Measurements from ENCODE around the gene ANKDD1B.

Gene ANKDD1B

DNA sequence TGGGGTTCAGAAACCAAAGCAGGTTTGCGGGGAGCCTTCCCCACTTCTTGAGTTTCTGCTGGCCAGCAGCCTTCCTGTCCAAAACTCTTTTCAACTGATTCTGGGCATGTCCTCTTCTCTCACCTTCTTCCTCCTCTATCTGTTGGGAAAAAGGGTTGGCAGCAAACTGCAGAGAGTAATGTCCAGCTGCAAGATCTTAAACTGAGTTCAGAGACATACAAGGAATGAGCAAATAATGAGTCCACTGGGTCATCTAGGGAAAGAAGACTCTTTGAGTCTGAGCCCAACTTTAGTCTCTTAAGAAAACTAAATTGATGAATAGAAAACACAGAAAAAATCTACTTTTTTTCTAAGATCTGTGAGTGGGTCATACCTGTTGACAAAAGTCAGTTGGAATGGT lies 16.5 kb downstream of the ANKDD1B start:
- no peak overlapping the region for H3K4me3 Mint-ChIP-seq
- no peak overlapping the region for H3K27ac Mint-ChIP-seq
- no peaks in the 10 kb centered on the region for H3K9me3 Mint-ChIP-seq
- no peaks in the 10 kb centered on the region for H3K4me1 Mint-ChIP-seq (ENCODE audit: low read depth)
- H3K36me3 Mint-ChIP-seq (ENCODE audit: low read depth), result no peaks in the 10 kb centered on the region
- H3K27me3 Mint-ChIP-seq (ENCODE audit: low read depth), result no peaks in the 10 kb centered on the region

DNA sequence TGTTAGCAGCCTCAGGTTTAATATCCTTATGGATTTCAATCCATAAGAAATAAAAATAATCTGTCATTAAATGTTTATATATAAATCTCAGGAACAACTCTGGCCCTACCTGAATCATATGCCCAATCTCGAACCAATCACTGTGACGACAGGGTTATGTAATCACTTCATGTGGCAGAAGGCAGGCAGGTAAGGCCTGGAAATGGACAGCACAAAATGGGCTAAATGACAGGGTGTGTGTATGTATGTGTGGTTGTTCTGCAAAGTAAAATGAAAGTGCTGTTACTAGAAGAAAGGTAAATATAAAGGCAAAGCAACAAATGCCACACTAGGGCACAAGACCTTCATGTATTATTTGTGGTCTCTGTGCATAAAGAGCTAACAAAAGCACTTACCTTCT lies 19.6 kb downstream of the ANKDD1B start:
- Mint-ChIP-seq H3K4me1 (ENCODE audit: low read depth) (no peaks in the 10 kb centered on the region), H3K27ac (no peak overlapping the region), H3K4me3 (no peak overlapping the region), H3K9me3 (peaks cover 4% of the 10 kb centered on the region), H3K27me3 (ENCODE audit: low read depth) (no peaks in the 10 kb centered on the region), H3K36me3 (ENCODE audit: low read depth) (no peaks in the 10 kb centered on the region)

DNA sequence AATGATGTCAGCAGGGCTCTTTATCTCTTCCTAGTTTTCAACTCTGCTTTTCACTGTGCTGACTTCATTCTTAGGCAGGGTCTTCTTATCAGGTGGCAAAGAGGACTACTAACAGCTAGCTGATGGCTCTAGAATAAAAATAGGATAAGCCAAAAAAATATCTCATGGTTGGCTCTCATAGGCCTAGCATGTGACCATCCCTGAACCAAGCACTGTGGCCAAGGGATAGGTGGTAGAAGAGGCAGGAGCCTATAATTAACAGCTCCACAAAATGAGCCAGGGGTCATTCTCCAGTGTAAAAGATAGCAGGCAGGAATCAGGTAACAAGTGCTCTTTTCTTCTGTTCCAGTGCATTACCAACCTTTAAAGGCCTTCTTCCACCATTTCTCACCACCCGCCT lies 21.1 kb downstream of the ANKDD1B start:
- Mint-ChIP-seq H3K27me3 (ENCODE audit: low read depth) (no peaks in the 10 kb centered on the region), H3K4me3 (no peak overlapping the region), H3K27ac (no peak overlapping the region), H3K36me3 (ENCODE audit: low read depth) (no peaks in the 10 kb centered on the region), H3K4me1 (ENCODE audit: low read depth) (no peaks in the 10 kb centered on the region), H3K9me3 (peaks cover 4% of the 10 kb centered on the region)

DNA sequence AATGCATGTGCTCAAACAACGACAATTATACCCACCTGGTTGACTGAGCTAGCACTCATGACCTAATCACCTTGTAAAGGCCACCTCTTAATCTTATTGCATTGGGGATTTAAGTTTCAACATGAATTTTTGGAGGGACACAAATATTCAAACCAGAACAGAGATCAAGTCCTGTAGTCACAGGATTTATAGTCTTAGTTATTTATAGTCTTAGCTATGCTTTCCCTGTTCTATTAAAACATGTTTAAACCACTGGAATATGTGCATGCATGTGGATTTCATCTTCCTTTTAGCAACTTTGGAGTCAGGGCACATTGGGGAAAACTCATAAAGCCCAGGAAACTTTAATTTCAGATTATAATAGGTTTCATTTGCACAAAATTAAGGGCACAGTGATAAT lies 26.7 kb downstream of the ANKDD1B start:
- peaks cover 4% of the 10 kb centered on the region for H3K9me3 Mint-ChIP-seq
- H3K36me3 Mint-ChIP-seq (ENCODE audit: low read depth), result no peaks in the 10 kb centered on the region
- no peaks in the 10 kb centered on the region for H3K27me3 Mint-ChIP-seq (ENCODE audit: low read depth)
- H3K4me1 Mint-ChIP-seq (ENCODE audit: low read depth), result no peaks in the 10 kb centered on the region
- no peak overlapping the region for H3K4me3 Mint-ChIP-seq
- no peak overlapping the region for H3K27ac Mint-ChIP-seq

DNA sequence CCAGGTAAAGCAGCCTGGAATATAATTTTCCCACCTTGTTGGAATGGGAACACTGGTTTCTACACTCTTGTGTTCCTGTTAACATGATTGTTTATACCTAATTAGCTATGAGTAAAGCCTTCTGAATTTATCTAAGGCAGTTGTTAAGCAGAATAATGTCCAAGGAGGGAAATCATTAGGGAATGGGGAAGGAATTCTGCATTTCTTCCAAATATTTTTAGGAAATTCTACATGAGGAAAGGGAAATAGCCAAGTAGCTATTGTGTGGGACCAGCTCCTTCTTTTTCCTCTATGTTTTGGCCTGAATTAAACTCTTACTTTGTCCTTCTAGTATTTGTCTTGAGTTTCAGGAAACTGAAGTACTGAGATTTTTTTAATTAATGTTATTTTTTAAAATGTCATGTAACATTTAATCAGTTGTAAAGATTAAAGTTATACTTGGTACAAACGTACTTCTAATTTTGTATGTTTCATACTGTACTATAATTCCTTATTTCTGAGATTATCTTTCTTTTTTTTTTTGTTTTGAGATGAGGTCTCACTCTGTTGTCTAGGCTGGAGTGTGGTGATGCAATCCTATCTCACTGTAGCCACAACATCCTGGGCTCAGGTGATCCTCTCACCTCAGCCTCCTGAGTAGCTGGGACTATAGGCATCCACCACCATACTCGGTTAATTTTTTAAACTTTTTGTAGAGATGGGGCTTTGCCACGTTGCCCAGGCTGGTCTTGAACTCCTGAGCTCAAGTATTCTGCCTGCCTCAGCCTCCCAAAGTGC lies 28.5 kb downstream of the ANKDD1B start:
- H3K4me3 Mint-ChIP-seq, result no peak overlapping the region
- H3K27me3 Mint-ChIP-seq (ENCODE audit: low read depth), result no peaks in the 10 kb centered on the region
- no peaks in the 10 kb centered on the region for H3K4me1 Mint-ChIP-seq (ENCODE audit: low read depth)
- H3K36me3 Mint-ChIP-seq (ENCODE audit: low read depth), result no peaks in the 10 kb centered on the region
- no peaks in the 10 kb centered on the region for H3K9me3 Mint-ChIP-seq
- H3K27ac Mint-ChIP-seq, result no peak overlapping the region

DNA sequence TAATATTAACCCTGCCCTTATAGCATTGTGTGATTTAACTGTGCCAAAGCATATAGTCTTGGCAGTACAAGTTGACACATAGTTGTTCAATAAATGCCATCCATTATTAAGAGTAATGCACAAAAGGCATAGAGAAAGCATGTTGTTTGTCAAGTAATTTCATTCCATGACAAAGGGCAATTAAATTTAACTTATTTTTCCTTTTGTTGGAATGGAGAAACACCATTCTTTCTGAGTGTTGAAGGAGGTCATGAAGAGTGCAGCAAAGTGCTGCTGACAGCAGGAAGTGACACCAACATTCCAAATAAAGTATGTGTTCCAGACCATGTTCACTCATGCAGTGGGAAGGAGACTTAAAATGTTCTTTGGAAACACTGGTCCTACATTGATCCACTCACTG lies 29.1 kb downstream of the ANKDD1B start:
- H3K4me1 Mint-ChIP-seq (ENCODE audit: low read depth), result no peaks in the 10 kb centered on the region
- no peak overlapping the region for H3K27ac Mint-ChIP-seq
- H3K27me3 Mint-ChIP-seq (ENCODE audit: low read depth), result no peaks in the 10 kb centered on the region
- H3K9me3 Mint-ChIP-seq, result no peaks in the 10 kb centered on the region
- H3K4me3 Mint-ChIP-seq, result no peak overlapping the region
- no peaks in the 10 kb centered on the region for H3K36me3 Mint-ChIP-seq (ENCODE audit: low read depth)

DNA sequence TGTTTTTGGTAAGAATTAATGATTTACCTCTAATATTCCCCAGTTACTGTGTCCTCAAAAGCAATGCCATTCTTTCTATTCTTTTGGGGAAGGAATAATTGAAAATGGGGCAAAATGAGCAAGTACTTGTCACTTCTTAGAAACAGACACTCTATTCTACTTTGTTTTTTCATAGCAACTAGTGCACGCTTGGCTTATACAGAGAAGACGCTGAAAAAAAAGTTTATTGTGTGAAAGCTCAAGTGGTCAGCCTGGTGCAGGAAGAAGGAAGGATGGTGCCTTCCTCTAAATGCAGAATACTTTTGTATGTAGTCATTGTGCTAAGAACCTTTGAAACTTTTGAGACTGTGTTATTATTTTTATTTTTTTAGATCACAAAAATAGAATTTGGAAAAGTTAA lies 29.6 kb downstream of the ANKDD1B start:
- no peaks in the 10 kb centered on the region for H3K27me3 Mint-ChIP-seq (ENCODE audit: low read depth)

DNA sequence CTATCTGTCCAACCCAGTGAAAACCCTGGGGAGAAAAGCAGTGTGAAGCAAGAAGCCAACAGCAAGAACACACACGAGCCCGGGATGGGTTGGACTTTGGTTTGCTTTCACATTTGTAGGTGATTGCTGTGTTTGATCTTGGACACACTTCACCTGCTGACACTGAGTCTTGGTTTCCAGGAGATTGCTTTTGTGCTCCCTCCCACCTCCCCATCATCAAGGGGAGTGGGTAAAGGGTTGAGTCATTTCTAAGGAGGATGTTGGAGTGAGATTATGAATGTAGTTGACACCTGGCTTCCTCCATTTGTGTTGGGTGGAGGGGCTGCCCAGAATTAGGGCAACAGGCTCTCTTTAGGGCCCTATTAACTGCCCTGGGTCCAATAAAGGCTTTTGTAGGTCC lies 37.5 kb downstream of the ANKDD1B start:
- Mint-ChIP-seq H3K9me3 (peaks cover 13% of the 10 kb centered on the region), H3K4me3 (no peak overlapping the region), H3K4me1 (ENCODE audit: low read depth) (peaks cover 7% of the 10 kb centered on the region), H3K27ac (no peak overlapping the region), H3K27me3 (ENCODE audit: low read depth) (no peaks in the 10 kb centered on the region), H3K36me3 (ENCODE audit: low read depth) (no peaks in the 10 kb centered on the region)

More for the DNA sequence above, 29.6 kb downstream of the ANKDD1B start:
- Mint-ChIP-seq H3K36me3 (ENCODE audit: low read depth) (no peaks in the 10 kb centered on the region), H3K4me3 (no peak overlapping the region), H3K4me1 (ENCODE audit: low read depth) (no peaks in the 10 kb centered on the region), H3K9me3 (no peaks in the 10 kb centered on the region), H3K27ac (no peak overlapping the region)

DNA sequence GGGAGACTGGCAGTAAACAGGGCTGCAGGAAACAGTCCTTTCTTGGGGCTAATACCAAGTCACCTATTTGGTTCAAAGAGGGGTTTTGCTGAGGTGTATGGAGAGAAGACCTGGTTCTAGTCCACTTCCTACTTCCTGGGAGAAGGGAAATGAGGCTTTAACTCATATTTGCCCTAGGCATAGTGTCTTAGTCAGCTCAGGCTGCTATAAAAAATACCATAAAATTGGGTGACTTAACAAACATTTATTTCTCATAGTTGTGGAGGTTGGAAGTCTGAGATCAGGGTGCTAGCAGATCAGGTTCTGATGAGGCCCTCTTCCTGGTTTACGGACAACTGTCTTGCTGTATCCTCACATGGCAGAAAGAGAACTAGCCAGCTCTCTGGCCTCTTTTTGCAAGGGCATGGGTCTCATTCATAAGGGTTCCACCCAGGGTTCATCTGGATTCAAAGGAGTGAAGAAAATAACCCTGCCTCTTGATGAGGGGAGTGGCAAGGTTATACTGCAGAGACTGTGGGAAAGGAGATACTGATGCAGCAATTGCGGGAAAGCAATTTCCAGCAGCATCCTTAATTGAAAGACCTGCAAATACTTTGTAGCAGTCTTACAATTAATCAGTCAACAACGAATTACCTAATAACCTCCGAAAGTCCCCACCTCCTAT lies 40.5 kb downstream of the ANKDD1B start:
- Mint-ChIP-seq H3K27ac (no peak overlapping the region), H3K9me3 (peaks cover 13% of the 10 kb centered on the region), H3K4me1 (ENCODE audit: low read depth) (peaks cover 7% of the 10 kb centered on the region), H3K4me3 (no peak overlapping the region), H3K27me3 (ENCODE audit: low read depth) (peaks cover 6% of the 10 kb centered on the region), H3K36me3 (ENCODE audit: low read depth) (no peaks in the 10 kb centered on the region)

DNA sequence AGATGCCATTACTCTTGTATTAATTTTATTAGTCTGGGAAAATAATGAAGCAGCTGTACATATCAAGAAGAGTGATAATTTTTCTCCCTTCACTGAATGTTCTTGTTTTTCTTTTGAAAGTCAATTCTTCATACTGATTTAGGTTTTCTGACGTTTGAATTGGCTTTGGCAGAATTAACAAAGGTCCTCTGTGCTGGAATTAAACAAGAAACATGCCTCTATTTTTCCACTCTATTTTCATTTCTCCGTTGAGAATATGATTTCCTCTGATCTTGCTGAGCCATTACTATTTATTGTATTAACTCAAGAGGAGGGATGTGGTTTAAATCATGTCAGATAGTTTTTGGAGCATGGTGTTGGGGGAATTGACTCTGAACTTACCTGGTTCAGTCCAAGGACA lies 42.3 kb downstream of the ANKDD1B start:
- Mint-ChIP-seq H3K4me3 (no peak overlapping the region), H3K27me3 (ENCODE audit: low read depth) (peaks cover 10% of the 10 kb centered on the region), H3K27ac (no peak overlapping the region), H3K36me3 (ENCODE audit: low read depth) (no peaks in the 10 kb centered on the region), H3K9me3 (peaks cover 9% of the 10 kb centered on the region), H3K4me1 (ENCODE audit: low read depth) (peaks cover 4% of the 10 kb centered on the region)

DNA sequence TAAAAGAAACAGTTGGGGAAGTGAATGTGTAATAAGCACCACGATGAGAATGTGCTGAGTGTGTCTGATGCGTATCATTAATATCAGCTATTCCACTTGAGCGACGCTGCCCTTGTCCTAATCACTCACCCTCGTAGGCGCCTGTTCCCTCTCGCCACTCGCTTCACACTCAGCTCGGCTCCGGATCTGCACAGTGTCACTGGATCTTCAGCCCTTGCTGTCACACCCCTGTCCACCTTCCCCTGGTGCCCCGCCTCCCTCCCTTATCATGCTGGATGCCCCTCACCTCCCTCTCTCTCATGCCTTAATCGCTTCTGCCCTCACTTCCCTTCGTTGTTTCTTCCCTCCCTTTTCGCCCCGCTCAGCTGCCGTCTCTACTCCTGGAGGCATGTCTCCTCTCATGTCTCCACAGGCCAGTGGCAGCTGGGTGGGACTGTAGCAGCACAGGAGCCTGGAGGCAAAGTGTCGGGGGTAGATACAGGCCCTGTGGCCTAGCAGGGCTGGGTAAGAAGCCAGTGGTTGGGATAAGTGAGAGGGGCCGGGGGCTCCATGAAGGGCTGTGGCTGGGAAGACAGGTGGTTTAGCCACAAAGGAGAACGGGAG lies 43.5 kb downstream of the ANKDD1B start:
- peaks cover 2% of the 10 kb centered on the region for H3K4me1 Mint-ChIP-seq (ENCODE audit: low read depth)
- H3K9me3 Mint-ChIP-seq, result peaks cover 2% of the 10 kb centered on the region

DNA sequence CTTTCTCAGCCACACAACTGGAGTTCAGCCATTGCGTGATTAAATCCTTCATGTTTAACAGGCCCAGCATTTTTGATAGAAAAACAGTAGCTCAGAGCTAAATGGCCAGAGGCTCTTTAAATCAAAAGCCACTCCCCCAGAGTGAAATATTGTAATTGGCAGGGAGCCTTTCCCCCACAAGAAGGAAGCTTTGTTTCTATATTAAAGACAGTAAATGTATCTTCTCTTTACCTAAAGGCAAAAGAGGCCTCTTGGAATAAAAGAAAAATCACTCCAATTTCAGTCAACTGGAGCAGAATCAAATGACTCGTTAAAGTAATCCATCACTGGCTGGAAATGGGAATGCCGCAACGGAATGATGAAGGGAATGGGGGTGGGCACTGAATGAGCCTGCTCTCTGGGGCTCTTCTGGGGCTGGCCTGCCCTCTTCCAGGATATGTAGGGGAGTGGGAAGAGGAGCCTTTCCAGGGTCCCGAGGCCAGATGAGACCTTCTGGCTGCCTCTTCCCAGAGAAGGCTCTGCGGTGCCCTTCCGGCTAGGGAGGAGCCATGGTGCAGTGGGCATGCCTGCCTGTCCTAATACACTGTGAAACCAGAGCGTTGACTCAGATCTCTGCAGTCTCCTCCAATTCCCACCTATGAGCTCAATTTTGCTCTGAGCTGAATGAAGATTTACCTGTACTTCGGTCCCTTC lies 45.2 kb downstream of the ANKDD1B start:
- H3K27me3 Mint-ChIP-seq (ENCODE audit: low read depth), result peaks cover 14% of the 10 kb centered on the region
- no peaks in the 10 kb centered on the region for H3K36me3 Mint-ChIP-seq (ENCODE audit: low read depth)
- no peak overlapping the region for H3K27ac Mint-ChIP-seq
- no peaks in the 10 kb centered on the region for H3K9me3 Mint-ChIP-seq
- no peak overlapping the region for H3K4me3 Mint-ChIP-seq
- peaks cover 5% of the 10 kb centered on the region for H3K4me1 Mint-ChIP-seq (ENCODE audit: low read depth)

More for the DNA sequence above, 43.5 kb downstream of the ANKDD1B start:
- no peaks in the 10 kb centered on the region for H3K36me3 Mint-ChIP-seq (ENCODE audit: low read depth)
- H3K4me3 Mint-ChIP-seq, result no peak overlapping the region
- H3K27ac Mint-ChIP-seq, result no peak overlapping the region
- H3K27me3 Mint-ChIP-seq (ENCODE audit: low read depth), result peaks cover 13% of the 10 kb centered on the region

DNA sequence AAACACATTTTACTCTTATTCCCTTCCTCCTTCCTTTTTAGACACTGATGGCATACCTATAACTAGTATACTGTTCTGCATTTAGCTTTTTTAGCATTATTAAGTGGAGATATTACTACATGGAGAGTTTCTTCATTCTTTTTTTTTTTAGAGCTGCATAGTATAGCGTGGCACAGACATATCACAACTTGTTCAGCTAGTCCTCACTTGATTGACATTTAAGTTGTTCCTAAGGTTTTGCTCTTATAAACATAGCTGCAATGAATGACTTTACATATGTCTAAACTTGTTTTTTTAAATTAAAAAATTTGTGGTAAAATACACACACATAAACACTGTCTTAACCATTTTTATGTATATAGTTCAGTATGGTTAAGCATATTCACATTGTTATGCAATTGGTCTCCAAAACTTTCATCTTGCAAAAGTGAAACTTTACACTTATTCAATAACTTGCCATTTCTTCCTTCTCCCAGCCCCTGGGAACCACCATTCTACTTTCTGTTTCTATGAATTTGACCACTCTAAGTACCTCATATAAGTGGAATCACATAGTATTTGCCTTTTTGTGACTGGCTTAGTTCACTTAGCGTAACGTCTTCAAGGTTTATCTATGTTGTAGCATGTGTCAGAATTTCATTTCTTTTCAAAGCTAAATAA lies 48.7 kb downstream of the ANKDD1B start:
- no peaks in the 10 kb centered on the region for H3K9me3 Mint-ChIP-seq
- H3K27ac Mint-ChIP-seq, result no peak overlapping the region
- H3K4me1 Mint-ChIP-seq (ENCODE audit: low read depth), result peaks cover 5% of the 10 kb centered on the region
- peaks cover 14% of the 10 kb centered on the region for H3K27me3 Mint-ChIP-seq (ENCODE audit: low read depth)
- H3K36me3 Mint-ChIP-seq (ENCODE audit: low read depth), result no peaks in the 10 kb centered on the region
- H3K4me3 Mint-ChIP-seq, result no peak overlapping the region

DNA sequence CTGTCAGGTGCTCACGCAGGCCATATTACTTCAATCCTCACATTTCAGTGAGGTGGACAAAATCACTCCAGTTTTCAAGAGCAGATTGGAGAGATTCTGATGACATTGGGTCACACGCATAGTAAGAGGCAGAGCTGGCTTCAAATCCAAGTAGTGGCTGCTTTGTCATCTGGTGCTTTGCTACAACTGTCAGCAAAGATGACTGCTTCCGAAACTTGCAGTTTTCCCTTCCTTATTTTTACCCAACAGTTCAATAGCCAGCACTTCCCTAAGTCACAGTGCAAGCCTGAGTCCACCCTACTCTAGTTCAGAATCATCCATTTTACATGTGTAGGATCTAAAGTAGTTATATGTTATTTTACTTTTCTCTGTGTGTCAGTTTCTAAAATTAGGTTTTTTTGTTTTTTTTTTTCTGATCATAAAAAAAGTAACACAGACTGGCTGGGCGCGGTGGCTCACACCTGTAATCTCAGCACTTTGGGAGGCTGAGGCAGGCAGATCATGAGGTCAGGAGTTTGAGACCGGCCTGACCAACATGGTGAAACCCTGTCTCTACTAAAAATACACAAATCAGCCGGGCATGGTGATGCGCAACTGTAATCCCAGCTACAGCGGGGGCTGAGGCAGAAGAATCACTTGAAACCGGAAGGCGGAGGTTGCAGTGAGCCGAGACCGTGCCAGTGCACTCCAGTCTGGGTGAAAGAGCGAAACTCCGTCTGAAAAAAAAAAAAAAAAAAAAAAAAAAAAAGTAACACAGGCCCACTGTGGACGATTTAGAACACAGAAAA lies 49.6 kb downstream of the ANKDD1B start:
- Mint-ChIP-seq H3K36me3 (ENCODE audit: low read depth) (no peaks in the 10 kb centered on the region), H3K9me3 (no peaks in the 10 kb centered on the region), H3K4me3 (no peak overlapping the region), H3K27me3 (ENCODE audit: low read depth) (peaks cover 14% of the 10 kb centered on the region), H3K4me1 (ENCODE audit: low read depth) (peaks cover 5% of the 10 kb centered on the region), H3K27ac (no peak overlapping the region)

Data from T-helper 1 cell treated with Interleukin-12 subunit alpha and Interleukin-12 subunit beta and Interleukin-4 antibody, amounts not matched to agents 30 μg/mL and 1 μg/mL, for 36 hours (primary cell).